Astrocyte of the cerebellum (primary cell): ENCODE results near the gene TMEM243.
"Not testable (repeated sequence)": the region's sequence is repeated elsewhere in the genome, so short reads cannot be mapped to it uniquely, and the experiment has no call there.

Source experiments
- DNase-seq: peaks from one replicate; pipeline ENCODE4 v3.0.0-alpha.2; 2011; ENCODE audit warnings: low read depth
- H3K4me3 ChIP-seq: 2 replicates; pipeline ENCODE4 v1.5.1; 2011; ENCODE audit warnings: mild to moderate bottlenecking, low read depth, low read length, moderate library complexity
- in situ Hi-C: cut with HindIII; loops from 2 replicates; pipeline ENCODE4 v1.10.0; 2017; ENCODE audit warnings: low sequenced_read_pairs
- TF ChIP-seq, protein P1 (sequence below): IDR thresholded peaks from 2 replicates; pipeline ENCODE4 v1.5.1; 2012; ENCODE audit warnings: low read length, low read depth, moderate library complexity, mild to moderate bottlenecking; ENCODE audit errors: missing control alignments

TMEM243 gene

DNA sequence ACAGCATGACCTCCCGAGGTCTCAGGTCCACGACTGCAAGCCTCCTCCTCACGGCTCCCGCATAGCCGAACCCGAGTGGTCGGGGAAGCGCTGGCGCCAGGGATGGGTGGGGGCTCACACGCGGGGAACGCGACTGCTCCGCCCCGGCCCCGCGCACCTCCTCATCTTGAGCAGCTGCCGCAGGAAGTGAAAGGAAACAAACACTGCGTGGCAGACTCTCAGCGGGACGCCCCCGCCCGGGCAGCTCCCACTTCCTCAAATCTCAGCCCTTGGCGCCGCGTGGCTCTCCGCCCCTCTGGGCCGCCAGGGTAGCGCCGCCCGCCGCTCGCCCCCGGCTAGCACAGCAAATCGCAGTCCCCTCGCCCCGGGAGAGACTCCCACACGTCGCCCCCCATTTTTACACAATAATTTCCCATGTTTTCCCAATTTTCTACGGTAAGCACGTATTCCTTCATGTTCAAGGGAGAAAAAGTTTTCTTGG lies at the start of gene TMEM243:
TSS of gene TMEM243 (minus strand) at position 188 of the 481 bp plus-strand sequence. CDS start 229 bp downstream, outside the sequence.
- no peak for DNase-seq
- TF ChIP-seq, protein P1, sequence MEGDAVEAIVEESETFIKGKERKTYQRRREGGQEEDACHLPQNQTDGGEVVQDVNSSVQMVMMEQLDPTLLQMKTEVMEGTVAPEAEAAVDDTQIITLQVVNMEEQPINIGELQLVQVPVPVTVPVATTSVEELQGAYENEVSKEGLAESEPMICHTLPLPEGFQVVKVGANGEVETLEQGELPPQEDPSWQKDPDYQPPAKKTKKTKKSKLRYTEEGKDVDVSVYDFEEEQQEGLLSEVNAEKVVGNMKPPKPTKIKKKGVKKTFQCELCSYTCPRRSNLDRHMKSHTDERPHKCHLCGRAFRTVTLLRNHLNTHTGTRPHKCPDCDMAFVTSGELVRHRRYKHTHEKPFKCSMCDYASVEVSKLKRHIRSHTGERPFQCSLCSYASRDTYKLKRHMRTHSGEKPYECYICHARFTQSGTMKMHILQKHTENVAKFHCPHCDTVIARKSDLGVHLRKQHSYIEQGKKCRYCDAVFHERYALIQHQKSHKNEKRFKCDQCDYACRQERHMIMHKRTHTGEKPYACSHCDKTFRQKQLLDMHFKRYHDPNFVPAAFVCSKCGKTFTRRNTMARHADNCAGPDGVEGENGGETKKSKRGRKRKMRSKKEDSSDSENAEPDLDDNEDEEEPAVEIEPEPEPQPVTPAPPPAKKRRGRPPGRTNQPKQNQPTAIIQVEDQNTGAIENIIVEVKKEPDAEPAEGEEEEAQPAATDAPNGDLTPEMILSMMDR: peak; percentile 18
- in situ Hi-C loops: no loop called here
- H3K4me3 ChIP-seq: peak within 1 kb of the TSS; percentile 92

GRCh38 chr7:87267239-87267900 lies 47.8 kb upstream of the TMEM243 start:
- in situ Hi-C loops: no loop called here

DNA sequence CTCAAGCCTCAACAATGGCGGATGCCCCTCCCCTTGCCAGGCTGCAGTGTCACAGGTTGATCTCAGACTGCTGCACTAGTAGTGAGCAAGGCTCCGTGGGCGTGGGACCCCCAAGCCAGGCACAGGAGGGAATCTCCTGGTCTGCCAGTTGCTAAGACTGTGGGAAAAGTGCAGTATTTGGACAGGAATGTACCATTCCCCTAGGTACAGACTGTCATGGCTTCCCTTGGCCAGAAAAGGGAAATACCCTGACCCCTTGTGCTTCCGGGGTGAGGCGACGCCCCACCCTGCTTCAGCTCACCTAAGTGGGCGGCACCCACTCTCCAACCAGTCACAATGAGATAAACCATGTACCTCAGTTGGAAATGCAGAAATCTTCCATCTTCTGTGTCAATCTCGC lies 44.0 kb upstream of the TMEM243 start:
- in situ Hi-C loops: no loop called here
- no peak for DNase-seq
- H3K4me3 ChIP-seq: no peak overlapping the region
- TF ChIP-seq, protein P1: no peak

More at GRCh38 chr7:87267239-87267900, 47.8 kb upstream of the TMEM243 start:
- TF ChIP-seq, protein P1: no peak
- no peak overlapping the region for H3K4me3 ChIP-seq
- DNase-seq: no peak

DNA sequence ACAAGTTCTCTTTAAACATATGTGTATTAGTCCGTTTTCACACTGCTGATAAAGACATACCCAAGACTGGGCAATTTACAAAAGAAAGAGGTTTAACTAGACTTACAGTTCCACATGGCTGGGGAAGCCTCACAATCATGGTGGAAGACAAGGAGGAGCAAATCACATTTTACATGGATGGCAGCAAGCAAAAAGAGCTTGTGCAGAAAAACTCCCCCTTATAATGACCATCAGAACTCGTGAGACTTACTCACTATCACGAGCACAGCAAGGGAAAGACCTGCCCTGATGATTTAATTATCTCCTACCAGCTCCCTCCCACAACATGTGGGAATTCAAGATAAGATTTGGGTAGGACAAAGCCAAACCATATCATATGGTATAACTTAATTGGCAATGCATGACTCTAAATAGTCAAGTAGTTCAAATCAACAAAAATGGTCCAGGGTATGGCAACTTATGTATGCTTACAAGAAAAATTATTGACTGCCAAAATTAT lies 34.1 kb upstream of the TMEM243 start:
- TF ChIP-seq, protein P1: no peak
- H3K4me3 ChIP-seq: no peak overlapping the region
- in situ Hi-C loops: no loop called here
- DNase-seq: no peak

- not testable (repeated sequence) for H3K4me3 ChIP-seq, DNase-seq
- in situ Hi-C loops: loop anchor here (25.0 kb wide), 1 partner anchor 283 kb away; no protein-coding TSS in a partner anchor
These were observed 26.1 kb upstream of the TMEM243 start for GRCh38 chr7:87245671-87246070.

DNA sequence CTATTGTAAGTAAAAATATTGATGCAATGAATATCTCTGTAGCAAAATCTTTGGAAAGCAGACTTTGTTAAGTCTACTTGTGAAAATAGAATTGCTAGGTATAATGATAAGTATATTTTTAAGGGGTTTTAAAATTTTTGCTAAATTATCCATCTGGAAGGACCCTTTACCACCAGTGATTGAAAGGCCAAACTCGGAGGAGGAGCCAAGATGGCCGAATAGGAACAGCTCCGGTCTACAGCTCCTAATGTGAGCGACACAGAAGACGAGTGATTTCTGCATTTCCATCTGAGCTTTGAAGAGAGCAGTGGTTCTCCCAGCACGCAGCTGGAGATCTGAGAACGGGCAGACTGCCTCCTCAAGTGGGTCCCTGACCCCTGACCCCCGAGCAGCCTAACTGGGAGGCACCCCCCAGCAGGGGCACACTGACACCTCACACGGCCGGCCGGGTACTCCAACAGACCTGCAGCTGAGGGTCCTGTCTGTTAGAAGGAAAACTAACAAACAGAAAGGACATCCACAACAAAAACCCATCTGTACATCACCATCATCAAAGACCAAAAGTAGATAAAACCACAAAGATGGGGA lies 19.0 kb upstream of the TMEM243 start:
- DNase-seq, H3K4me3 ChIP-seq: not testable (repeated sequence)
- in situ Hi-C loops: loop anchor here (25.0 kb wide), 1 partner anchor 276 kb away; no protein-coding TSS in a partner anchor

- TF ChIP-seq, protein P1: no peak
These were observed 15.4 kb upstream of the TMEM243 start for GRCh38 chr7:87234949-87235348.

More at GRCh38 chr7:87234949-87235348, 15.4 kb upstream of the TMEM243 start:
- DNase-seq: no peak
- in situ Hi-C loops: loop anchor here (25.0 kb wide), 1 partner anchor 273 kb away; no protein-coding TSS in a partner anchor
- H3K4me3 ChIP-seq: no peak overlapping the region
